Epithelial cell of prostate (primary cell): ENCODE results near the gene SLC39A1.
"Not testable (repeated sequence)": the region's sequence is repeated elsewhere in the genome, so short reads cannot be mapped to it uniquely, and the experiment has no call there.

ENCODE experiments used
- DNase-seq: peaks from one replicate; pipeline ENCODE4 v3.0.0-alpha.2; 2011; ENCODE audit warnings: low read depth, low spot score
- H3K27ac ChIP-seq: fragments of 450-650 bp; 2 replicates; pipeline ENCODE4 v1.5.1; 2017; ENCODE audit warnings: mild to moderate bottlenecking

Gene SLC39A1

GRCh38 chr1:153933430-153933829, 29.9 kb downstream of the SLC39A1 start:
- no peak for DNase-seq
- no peak overlapping the region for H3K27ac ChIP-seq

DNA sequence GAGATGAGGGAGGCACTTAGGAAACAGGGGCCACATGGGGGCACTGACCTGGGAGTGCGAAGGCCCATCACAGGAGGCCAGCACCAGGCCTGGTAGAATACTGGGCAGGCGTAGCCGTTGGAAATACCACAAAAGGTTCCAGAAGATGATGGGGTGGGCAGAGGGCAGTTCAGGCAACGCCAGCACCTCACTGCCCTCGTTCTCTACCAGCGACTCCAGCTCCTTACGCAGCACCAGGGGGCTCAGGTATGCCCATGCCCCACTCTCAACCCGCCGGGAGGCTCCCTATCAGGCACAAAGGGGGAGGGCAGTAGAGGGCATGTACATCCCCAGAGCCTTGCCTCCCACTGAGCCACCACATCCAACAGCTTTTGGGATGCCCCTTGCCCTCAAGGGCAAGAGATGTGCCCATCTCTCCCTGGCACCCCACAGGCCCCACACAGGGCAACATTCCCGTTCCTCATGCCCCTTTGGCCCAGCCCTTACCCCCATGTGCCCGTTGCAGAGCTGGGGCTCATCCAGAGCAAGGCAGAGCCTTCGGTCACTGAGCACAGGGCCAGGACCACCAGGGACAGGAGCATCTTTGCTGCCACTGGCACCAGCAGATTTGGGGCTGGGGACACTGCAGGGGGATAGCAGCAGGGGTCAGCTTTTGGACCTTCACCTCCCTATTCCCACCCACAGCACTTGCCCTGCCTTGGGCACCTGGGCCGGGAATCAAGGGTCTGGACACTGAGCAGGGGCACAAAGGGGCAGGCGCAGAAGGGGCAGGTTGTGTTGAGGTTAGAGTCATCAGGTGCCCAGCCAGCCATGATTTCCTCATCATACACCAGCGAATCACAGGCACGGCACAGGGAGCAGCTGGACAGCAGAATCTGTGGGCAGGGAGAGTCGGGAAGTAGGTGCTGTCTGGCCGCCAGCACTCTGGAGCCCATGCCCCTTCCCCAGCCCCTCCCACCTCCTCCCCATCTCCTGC, 30.9 kb downstream of the SLC39A1 start:
- H3K27ac ChIP-seq, result no peak overlapping the region
- DNase-seq, result no peak

GRCh38 chr1:153929981-153930948, 33.1 kb downstream of the SLC39A1 start:
- H3K27ac ChIP-seq, result no peak overlapping the region
- no peak for DNase-seq

GRCh38 chr1:153929426-153929825, 33.9 kb downstream of the SLC39A1 start:
- no peak for DNase-seq
- no peak overlapping the region for H3K27ac ChIP-seq

GRCh38 chr1:153928791-153929341, 34.5 kb downstream of the SLC39A1 start:
- no peak overlapping the region for H3K27ac ChIP-seq

DNA sequence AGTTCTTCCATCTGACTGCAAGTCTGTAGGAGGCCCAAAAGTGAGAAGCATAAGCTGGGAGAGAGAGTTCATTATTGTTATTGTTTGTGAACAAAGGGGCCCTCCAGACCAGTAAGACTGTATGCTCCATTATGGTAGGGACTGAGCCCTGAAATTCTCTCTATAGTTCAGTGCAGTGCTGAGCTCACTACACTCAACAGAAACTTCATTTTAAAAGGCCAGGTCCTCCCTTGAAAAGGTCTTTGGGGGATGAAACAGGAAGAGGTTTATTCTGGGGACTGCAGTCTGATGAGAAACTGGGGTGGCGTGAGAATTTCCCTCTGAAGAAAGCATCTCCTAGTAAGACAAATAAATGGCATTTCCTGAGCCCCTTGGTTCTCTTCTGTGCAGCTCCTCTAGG, 35.1 kb downstream of the SLC39A1 start:
- no peak for DNase-seq
- no peak overlapping the region for H3K27ac ChIP-seq

More at GRCh38 chr1:153928791-153929341, 34.5 kb downstream of the SLC39A1 start:
- no peak for DNase-seq

DNA sequence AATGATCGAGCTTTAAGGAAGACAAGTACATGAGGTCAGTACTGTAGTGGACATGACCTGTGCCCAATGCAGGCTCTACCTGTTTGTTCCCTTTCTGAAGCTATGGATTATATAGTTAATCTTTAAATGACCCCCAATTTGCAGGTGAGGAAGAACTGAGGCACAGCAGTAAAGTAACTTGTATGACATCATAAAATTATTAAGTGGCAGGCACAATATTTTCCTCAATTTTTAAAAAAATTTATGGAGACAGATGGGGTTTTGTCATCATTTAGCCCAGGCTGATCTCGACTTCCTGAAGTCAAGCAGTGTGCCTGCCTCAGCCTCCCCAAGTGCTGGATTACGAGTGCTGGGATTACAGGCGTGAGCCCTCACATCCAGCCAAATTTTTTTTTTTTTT, 36.9 kb downstream of the SLC39A1 start:
- DNase-seq, result no peak
- no peak overlapping the region for H3K27ac ChIP-seq

DNA sequence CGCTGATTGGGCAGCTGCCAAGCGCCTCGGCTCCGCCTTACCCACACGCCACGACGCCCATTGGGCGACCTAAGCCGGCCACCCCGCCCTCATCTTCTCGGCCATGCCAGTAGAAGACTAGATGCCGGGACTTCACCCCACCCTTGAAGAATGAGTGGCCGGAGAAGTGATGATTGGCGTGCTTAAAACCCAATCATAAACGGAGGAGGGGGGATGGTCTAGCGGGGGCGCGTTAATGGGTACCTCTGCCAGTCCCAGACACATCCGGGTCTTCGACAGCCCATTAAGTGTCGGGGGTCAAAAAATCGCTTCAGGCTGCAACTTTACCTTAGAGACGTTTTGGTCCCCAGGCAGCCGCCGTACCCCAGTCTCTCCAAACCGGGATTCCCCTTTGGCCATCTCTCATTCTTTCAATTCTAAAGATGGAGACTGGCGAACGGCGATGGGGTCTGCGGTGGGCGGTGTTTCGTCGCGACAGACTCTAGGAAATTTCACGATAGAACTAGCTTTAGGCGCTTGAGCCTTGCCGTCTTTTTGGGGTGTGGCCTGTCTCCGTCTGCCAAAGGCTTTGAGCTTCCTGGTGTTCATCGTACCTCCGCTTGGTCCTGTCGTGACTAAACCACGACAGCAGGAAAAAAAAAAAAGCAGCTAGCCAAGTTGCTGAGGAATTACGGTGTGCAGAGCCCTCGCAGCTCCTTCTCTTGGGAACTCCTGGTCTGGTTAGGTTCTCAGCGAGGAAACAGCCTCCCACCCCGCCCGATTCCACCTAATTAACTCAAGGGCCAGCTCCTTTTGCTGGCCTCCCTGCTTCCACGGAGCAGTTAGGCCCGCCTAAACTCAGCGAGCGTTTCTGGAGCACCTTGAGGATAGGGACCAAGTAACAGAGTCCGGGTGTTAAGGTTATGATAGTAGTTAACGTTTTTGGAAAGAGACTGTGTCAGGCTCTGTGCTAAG, 40.1 kb downstream of the SLC39A1 start, which contains the start of gene GATAD2B:
GATAD2B (minus strand) TSS at position 1 of the 954 bp plus-strand sequence. CDS start 94,625 bp downstream, outside the sequence.
- peak within 1 kb of the TSS; percentile 88 for H3K27ac ChIP-seq
- peak; percentile 99 for DNase-seq

DNA sequence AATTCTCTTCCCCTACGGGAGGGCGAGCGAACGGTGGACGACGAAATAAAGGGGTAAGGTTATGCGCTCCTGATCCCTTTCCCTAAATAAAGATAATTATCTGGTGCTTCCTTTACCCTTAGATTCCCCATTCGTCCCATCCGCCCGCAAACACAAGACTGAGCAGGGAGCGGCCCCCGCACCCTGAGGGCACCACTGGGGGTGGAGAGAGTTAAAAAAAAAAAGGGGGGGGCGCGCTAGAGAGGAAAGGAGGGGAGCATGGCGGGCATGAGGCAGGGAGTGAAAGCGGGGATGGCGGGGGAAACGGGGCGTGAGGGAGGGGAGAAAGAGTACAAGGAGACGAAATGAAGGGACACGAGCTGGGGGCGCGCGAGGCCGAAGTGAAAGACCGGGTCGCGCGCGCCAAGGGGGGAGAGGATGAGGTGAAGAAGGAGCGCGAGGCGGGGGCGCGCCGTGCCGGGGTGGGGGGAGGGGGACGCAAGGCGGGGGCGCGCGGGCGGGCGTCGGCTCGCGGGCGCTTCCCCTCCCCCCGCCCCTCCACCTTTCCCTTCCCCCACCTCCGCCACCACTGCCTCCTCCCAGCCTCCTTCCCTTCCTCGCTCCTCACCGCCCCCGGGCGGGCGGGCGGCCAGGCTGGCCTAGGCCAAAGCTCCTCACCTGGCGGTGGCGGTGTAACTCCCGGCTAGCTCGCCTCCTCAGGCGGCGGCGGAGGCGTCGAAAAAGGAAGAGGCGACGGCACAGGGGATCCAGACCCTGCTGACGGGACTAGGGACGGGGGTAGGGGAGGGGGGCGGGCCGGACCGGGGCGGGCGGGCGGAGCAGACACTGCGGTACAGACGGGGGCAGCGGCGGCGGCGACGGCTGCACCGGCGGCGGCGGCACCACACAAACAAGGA, 41.0 kb downstream of the SLC39A1 start:
- peak overlapping the region; percentile 88 for H3K27ac ChIP-seq
- DNase-seq, result no peak

DNA sequence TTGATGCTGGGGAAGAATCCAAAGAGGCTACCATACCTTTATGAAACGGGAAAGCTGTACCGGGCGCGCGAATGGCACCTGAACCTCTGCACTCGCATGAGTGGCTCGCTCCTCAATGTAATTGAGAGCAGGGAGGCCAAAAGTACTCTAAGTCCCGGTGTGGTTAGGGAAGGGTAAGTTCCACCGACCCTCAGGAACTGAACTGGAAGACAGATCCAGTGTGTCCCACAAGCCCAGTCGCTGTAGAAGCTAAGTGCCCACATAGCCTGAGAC, 41.6 kb downstream of the SLC39A1 start:
- peak overlapping the region; percentile 88 for H3K27ac ChIP-seq
- no peak for DNase-seq

DNA sequence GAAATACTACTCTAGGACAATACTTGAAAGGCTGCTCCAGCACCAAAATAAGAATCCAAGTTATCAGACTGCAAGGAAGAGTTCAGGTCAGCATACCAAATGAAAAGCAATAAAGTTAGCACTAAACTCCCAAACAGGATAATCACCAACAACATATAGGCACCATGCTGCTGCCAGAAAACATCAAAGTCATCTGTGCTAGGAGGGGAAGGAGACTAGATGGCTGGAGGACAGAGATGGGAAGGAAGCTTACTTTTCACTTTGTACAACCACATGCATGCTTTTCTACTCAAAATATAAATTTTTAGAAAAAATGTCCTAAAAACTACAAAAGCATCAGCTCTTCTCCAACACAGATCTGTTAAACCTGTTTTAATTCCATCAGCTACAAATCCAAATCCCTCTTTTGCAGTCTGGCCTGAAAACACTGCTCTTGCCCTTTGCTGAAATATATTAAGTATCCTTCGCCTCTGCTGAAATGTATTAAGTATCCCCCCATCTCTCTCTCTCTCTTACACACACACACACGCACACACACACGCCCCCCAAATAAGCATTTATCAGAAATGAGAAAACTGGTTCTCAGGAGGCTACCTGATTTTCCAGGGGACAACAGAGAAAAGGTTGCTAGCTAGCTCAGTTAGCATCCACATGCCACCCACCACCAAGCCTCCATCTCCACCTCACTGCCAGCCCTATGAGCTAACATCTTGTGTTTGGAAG, 42.1 kb downstream of the SLC39A1 start:
- no peak for DNase-seq
- H3K27ac ChIP-seq, result peak overlapping the region; percentile 88

DNA sequence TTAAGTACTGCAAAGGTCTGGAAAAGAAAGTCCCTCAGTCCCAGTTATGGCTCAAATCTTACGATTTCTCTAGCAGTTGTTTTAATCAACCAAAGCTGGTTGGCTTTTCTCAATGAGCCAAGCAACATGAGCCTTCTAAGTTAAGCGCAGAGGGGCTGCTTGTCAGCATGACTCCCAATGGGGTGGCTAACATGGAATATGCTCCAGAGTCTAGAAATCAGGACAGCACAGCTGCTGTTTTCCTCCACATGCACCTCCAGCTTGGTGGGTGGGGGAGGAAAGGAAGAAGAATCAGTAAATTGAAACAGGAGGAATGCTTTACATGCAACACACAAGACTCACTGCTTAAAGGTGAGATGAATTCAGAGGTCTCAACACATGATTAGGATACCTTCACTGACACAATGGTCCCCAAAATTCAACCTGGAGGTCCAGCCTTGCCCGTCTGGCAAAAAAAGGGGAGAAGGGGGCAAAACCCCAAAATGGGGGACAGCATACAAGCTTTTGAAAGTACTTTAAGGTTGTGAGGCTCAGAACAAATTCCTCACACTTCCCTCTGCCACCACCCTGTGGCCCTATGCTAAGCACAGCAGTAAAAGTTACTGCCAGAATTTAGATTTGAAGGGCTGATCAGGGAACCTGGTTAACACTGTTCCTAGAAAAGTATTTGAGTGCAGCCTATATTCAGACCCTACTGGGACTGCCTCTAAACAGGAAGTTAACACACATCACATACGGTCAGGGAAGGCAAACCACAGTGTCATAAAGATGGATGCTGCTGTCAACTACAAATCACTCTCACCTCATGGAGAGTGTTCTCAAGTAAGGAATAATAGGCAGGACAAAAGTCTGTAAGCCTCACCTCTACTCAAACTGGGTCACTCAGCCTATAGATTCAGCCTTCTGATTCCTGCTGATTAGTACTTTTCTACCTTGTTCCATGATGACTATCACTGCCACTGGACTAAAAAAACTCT, 43.2 kb downstream of the SLC39A1 start:
- H3K27ac ChIP-seq, result no peak overlapping the region
- DNase-seq, result no peak

DNA sequence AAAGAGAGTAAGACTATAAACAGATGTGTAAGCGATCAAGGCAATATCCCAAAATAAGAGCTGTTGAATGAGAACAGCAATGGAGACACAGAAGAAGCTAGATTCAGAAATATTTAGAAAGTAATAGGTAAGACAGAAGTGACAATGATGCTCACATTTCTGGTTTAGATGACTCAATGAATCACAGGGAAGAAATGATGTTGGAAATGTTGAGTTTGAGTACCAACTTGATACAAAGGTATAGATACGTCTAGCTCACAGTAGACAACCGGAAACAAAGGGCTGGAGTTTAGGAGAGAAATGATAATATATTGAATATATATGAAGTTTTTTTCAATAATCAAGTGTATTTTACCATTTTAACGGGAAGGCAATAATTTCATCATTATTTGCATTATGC, 47.0 kb downstream of the SLC39A1 start:
- H3K27ac ChIP-seq, result no peak overlapping the region
- DNase-seq, result no peak

- no peak overlapping the region for H3K27ac ChIP-seq
- DNase-seq, result no peak
These were observed 51.0 kb downstream of the SLC39A1 start for GRCh38 chr1:153912349-153912748.

DNA sequence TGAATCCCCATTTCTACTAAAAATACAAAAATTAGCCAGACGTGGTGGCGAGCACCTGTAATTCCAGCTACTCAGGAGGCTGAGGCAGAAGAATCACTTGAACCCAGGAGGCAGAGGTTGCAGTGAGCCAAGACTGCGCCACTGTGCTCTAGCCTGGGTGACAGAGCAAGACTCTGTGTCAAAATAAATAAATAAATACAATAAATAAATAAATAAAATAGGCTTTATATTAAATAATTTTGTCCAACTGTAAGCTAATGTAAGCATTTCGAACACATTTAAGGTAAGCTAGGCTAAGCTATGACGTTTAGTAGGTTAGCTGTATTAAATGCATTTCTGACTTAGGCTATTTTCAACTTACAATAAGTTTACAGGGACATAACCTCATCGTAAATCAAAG, 52.8 kb downstream of the SLC39A1 start:
- DNase-seq, H3K27ac ChIP-seq: not testable (repeated sequence)
